Common myeloid progenitor, CD34-positive (primary cell): ENCODE data around the gene OR5D14. TPM values are rescaled to one million over a fixed set of nuclear protein-coding genes. Genes with fewer than 3 reads are reported as not detected.

ENCODE experiments used
- CTCF ChIA-PET: fragments of 350-600 bp; sonication (Branson Sonifier 250); formaldehyde crosslinking; loops from one replicate; lab custom pipeline; 2021; ENCODE audit warnings: antibody characterized with exemption; lab: Charles Lee
- POLR2A ChIA-PET: fragments of 350-600 bp; sonication (Branson Sonifier 250); formaldehyde crosslinking; loops from one replicate; lab custom pipeline; 2021; ENCODE audit warnings: antibody characterized with exemption; lab: Charles Lee
- DNase-seq, 3 donors: peaks; one replicate each; pipeline versions ENCODE4 v3.0.0 to v3.0.0-alpha.2; 2013
- H3K27ac ChIP-seq, 2 experiments: 1 replicate in 1 of 2; 2 replicates in 1 of 2; pipeline ENCODE4 v1.7.0; 2013; ENCODE audit warnings: inconsistent platforms in 2 of 2, low read length in 2 of 2, mild to moderate bottlenecking in 2 of 2, low read depth in 1 of 2, moderate library complexity in 1 of 2; ENCODE audit not compliant: severe bottlenecking in 2 of 2, insufficient read depth in 1 of 2, poor library complexity in 1 of 2
- H3K27me3 ChIP-seq, 5 experiments: replicated peaks in 2 of 5; 1 replicate in 3 of 5; 2 replicates in 2 of 5; pipeline versions ENCODE4 v1.6.1 to v1.7.0; 2013; ENCODE audit warnings: low read length in 4 of 5, mild to moderate bottlenecking in 2 of 5, moderate library complexity in 2 of 5, inconsistent platforms in 1 of 5; ENCODE audit not compliant: insufficient read depth in 5 of 5, control insufficient read depth in 4 of 5
- H3K36me3 ChIP-seq, 4 experiments: 1 replicate in 2 of 4; 2 replicates in 2 of 4; pipeline versions ENCODE4 v1.6.1 to v1.7.0; 2013; ENCODE audit warnings: low read length in 3 of 4, control low read depth in 1 of 4, mild to moderate bottlenecking in 1 of 4; ENCODE audit not compliant: control insufficient read depth in 4 of 4, insufficient read depth in 4 of 4
- H3K4me1 ChIP-seq, 4 experiments: 1 replicate in 3 of 4; 2 replicates in 1 of 4; pipeline versions ENCODE4 v1.6.1 to v1.7.1; 2013; ENCODE audit warnings: low read length in 3 of 4, mild to moderate bottlenecking in 3 of 4, control low read depth in 1 of 4, inconsistent platforms in 1 of 4, moderate library complexity in 1 of 4; ENCODE audit not compliant: control insufficient read depth in 4 of 4, insufficient read depth in 4 of 4; ENCODE audit errors: control extremely low read depth in 1 of 4
- H3K4me3 ChIP-seq, 7 experiments: 1 replicate in 4 of 7; 2 replicates in 3 of 7; pipeline versions ENCODE4 v1.5.1 to v1.7.0; 2013; ENCODE audit warnings: mild to moderate bottlenecking in 7 of 7, low read length in 6 of 7, moderate library complexity in 6 of 7, inconsistent platforms in 2 of 7, low read depth in 2 of 7, control low read depth in 1 of 7; ENCODE audit not compliant: insufficient read depth in 4 of 7, control insufficient read depth in 1 of 7; ENCODE audit errors: extremely low read depth in 1 of 7
- H3K9me3 ChIP-seq, 5 experiments: 1 replicate in 4 of 5; 2 replicates in 1 of 5; pipeline versions ENCODE4 v1.6.1 to v1.7.1; 2013; ENCODE audit warnings: low read length in 4 of 5, mild to moderate bottlenecking in 2 of 5, inconsistent platforms in 1 of 5, low read depth in 1 of 5, moderate library complexity in 1 of 5; ENCODE audit not compliant: control insufficient read depth in 4 of 5, insufficient read depth in 2 of 5; ENCODE audit errors: control extremely low read depth in 1 of 5
- WGBS: methylation state at CpG from one replicate; pipeline ENCODE4 v1.1.5; 2013; ENCODE audit not compliant: insufficient coverage; 5-methylcytosine and 5-hydroxymethylcytosine counted together
- polyA plus RNA-seq: library from polyadenylated mRNA; unstranded; fragments of 120-200 nt; gene quantifications from one replicate; pipeline ENCODE4 v1.2.1, GENCODE V29; 2013

The OR5D14 gene
- polyA plus RNA-seq: not detected

GRCh38 chr11:55795256-55795655 is at the start of gene OR5D14:
OR5D14 (plus strand) TSS chr11:55795556; CDS start chr11:55795556, 0 bp downstream.
- ChIA-PET POLR2A (no interaction called here), CTCF (no interaction called here)
- no peak for DNase-seq
- H3K4me1 ChIP-seq: no peaks in the 10 kb centered on the region
- H3K27ac ChIP-seq: no peak within 1 kb of the TSS
- H3K27me3 ChIP-seq: no peaks in the 10 kb centered on the region
- peaks cover 0 to 2% (median 0%) of the 10 kb centered on the region in 5 experiments for H3K9me3 ChIP-seq
- no peaks in the 10 kb centered on the region for H3K36me3 ChIP-seq
- no peak within 1 kb of the TSS for H3K4me3 ChIP-seq

- no peak within 1 kb of the TSS for H3K4me3 ChIP-seq
- POLR2A ChIA-PET: no interaction called here
These were observed 22.2 kb upstream of the OR5D14 start, which contains the start of gene OR5D13 for GRCh38 chr11:55773138-55773537. OR5D13 (plus strand) TSS chr11:55773438; CDS start chr11:55773438, 0 bp downstream.

DNA sequence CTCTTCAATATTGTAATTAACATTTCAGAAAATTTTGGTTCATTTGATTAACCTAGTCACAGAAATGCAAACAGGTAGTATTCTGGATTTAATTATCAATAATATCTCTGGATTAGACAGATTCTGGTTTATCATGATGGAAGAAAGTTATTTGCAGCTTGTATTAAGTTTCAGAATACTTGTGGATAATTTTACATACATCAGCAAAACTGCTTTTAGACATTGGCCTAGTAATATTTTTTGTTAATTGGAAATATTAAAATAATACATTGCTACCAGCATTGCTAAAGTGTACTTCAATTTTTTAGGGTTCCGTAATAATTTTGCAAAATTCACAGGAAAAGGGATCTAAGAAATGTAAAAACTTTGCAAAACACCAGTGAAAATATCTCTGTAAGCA is 3.8 kb upstream of the OR5D14 start:
- no peak overlapping the region for H3K4me3 ChIP-seq
- peaks cover 0 to 3% (median 0%) of the 10 kb centered on the region in 5 experiments for H3K9me3 ChIP-seq
- no peaks in the 10 kb centered on the region for H3K27me3 ChIP-seq
- H3K36me3 ChIP-seq: no peaks in the 10 kb centered on the region
- WGBS: no CpG with 5 or more reads among the region's 1 CpG
- CTCF ChIA-PET: no interaction called here
- H3K27ac ChIP-seq: no peak overlapping the region
- no peaks in the 10 kb centered on the region for H3K4me1 ChIP-seq
- POLR2A ChIA-PET: no interaction called here
- no peak for DNase-seq

More at GRCh38 chr11:55773138-55773537, 22.2 kb upstream of the OR5D14 start, which contains the start of gene OR5D13:
- CTCF ChIA-PET: no interaction called here
- Histone ChIP-seq H3K27me3 (no peaks in the 10 kb centered on the region), H3K27ac (no peak within 1 kb of the TSS), H3K9me3 (no peaks in the 10 kb centered on the region), H3K4me1 (no peaks in the 10 kb centered on the region), H3K36me3 (no peaks in the 10 kb centered on the region)
- no peak for DNase-seq

GRCh38 chr11:55793321-55793720 is 2.0 kb upstream of the OR5D14 start:
- WGBS: 80% methylated on average over 2 of the region's 2 CpGs
- CTCF ChIA-PET: no interaction called here
- Histone ChIP-seq H3K4me1 (no peaks in the 10 kb centered on the region), H3K4me3 (no peak overlapping the region), H3K27me3 (no peaks in the 10 kb centered on the region), H3K27ac (no peak overlapping the region), H3K9me3 (peaks cover 0 to 3% (median 0%) of the 10 kb centered on the region in 5 experiments), H3K36me3 (no peaks in the 10 kb centered on the region)
- POLR2A ChIA-PET: no interaction called here
- no peak for DNase-seq

GRCh38 chr11:55806248-55806647 is 10.9 kb downstream of the OR5D14 start:
- CTCF ChIA-PET: no interaction called here
- Histone ChIP-seq H3K4me1 (no peaks in the 10 kb centered on the region), H3K27ac (no peak overlapping the region), H3K9me3 (peaks cover 0 to 5% (median 0%) of the 10 kb centered on the region in 5 experiments), H3K36me3 (no peaks in the 10 kb centered on the region), H3K27me3 (no peaks in the 10 kb centered on the region), H3K4me3 (no peak overlapping the region)
- no CpG with 5 or more reads among the region's 1 CpG for WGBS
- POLR2A ChIA-PET: no interaction called here
- DNase-seq: no peak

DNA sequence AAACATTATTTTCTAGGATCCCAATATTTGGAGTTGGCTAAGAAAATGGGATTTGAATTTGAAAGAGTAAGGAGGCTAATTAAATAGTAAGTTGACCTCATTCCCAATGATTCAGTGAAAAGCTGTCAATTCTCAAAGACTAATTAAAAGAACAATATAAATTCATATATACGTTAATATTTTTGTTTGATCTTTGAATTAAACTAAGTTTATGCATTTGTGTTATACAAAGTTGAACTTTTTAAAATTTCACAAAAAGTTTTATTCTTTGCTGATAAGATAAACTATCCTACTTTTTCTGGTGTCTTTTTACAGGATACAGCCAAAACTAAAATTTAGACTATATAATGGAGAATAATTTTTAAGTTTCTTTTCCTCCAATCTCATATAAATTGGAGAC is 15.7 kb downstream of the OR5D14 start, which contains the start of gene OR5L1:
OR5L1 (plus strand) TSS at position 301 of the 400 bp plus-strand sequence. CDS start 100 bp downstream, outside the sequence.
- H3K36me3 ChIP-seq: no peaks in the 10 kb centered on the region
- no peaks in the 10 kb centered on the region for H3K4me1 ChIP-seq
- no peak for DNase-seq
- H3K27ac ChIP-seq: no peak within 1 kb of the TSS
- WGBS: no CpG with 5 or more reads among the region's 1 CpG
- CTCF ChIA-PET: no interaction called here
- H3K27me3 ChIP-seq: no peaks in the 10 kb centered on the region
- H3K4me3 ChIP-seq: no peak within 1 kb of the TSS
- H3K9me3 ChIP-seq: peaks cover 0 to 3% (median 0%) of the 10 kb centered on the region in 5 experiments
- POLR2A ChIA-PET: no interaction called here

- Histone ChIP-seq H3K27ac (no peak within 1 kb of the TSS), H3K9me3 (peaks cover 0 to 3% (median 0%) of the 10 kb centered on the region in 5 experiments), H3K36me3 (no peaks in the 10 kb centered on the region), H3K27me3 (no peaks in the 10 kb centered on the region), H3K4me3 (no peak within 1 kb of the TSS), H3K4me1 (no peaks in the 10 kb centered on the region)
- POLR2A ChIA-PET: no interaction called here
- 93% methylated on average over 3 of the region's 5 CpGs for WGBS
- CTCF ChIA-PET: no interaction called here
- DNase-seq: no peak
These were observed 24.0 kb downstream of the OR5D14 start, which contains the start of gene OR5D18 for GRCh38 chr11:55819330-55819729. OR5D18 (plus strand) TSS chr11:55819630; CDS start chr11:55819630, 0 bp downstream.
